ENCODE data around the gene PADI2.

The PADI2 gene

DNA sequence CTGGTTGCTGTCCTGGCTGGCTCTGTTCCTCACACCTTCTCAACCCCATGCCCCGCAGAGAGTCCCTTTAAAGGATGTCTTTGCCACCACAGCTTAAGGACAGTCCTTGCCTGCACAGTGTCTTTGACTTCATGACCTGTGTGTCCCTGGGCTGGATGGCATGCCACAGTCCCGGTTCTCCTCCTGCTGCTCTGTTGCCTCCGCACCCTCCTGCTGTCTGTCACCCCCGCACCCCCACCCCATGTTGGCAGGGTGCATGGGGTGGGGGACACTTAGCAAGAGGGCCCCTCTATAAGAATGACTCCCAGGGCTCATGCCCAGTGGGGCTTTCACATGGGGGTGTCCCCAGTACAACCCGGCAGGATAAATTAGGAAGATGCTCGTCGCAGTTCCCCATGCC, 44.1 kb upstream of the PADI2 start:
- H3K4me3 ChIP-seq (ENCODE audit: low read depth, low read length): no peak overlapping the region
- TF ChIP-seq, protein P1, sequence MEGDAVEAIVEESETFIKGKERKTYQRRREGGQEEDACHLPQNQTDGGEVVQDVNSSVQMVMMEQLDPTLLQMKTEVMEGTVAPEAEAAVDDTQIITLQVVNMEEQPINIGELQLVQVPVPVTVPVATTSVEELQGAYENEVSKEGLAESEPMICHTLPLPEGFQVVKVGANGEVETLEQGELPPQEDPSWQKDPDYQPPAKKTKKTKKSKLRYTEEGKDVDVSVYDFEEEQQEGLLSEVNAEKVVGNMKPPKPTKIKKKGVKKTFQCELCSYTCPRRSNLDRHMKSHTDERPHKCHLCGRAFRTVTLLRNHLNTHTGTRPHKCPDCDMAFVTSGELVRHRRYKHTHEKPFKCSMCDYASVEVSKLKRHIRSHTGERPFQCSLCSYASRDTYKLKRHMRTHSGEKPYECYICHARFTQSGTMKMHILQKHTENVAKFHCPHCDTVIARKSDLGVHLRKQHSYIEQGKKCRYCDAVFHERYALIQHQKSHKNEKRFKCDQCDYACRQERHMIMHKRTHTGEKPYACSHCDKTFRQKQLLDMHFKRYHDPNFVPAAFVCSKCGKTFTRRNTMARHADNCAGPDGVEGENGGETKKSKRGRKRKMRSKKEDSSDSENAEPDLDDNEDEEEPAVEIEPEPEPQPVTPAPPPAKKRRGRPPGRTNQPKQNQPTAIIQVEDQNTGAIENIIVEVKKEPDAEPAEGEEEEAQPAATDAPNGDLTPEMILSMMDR (IDR thresholded peaks at IDR 0.05; ENCODE audit: insufficient read depth, low read depth, low read length, missing control alignments): no peak
- DNase-seq (ENCODE audit: low read depth): no peak

DNA sequence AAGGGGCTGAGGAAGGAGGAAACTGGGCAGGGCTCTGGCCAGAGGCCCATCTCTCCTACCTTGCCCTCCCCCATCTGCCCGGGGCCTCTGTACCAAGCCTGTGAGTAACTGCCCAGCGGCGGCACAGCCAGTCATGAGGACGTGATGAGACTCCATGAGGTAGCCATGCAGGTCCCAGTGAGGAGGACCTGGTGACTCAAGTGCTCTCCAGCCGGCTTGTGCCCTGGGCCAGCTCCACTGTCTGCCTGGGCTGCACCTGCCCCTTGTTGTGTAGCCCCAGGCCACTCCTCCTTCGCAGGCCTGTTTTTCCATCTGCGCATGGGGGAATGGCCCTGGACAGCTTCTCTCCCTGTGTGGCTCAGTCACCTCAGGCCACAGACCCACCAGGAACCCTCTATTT, 43.7 kb upstream of the PADI2 start:
- TF ChIP-seq, protein P1 (IDR thresholded peaks at IDR 0.05; ENCODE audit: insufficient read depth, low read depth, low read length, missing control alignments): no peak

DNA sequence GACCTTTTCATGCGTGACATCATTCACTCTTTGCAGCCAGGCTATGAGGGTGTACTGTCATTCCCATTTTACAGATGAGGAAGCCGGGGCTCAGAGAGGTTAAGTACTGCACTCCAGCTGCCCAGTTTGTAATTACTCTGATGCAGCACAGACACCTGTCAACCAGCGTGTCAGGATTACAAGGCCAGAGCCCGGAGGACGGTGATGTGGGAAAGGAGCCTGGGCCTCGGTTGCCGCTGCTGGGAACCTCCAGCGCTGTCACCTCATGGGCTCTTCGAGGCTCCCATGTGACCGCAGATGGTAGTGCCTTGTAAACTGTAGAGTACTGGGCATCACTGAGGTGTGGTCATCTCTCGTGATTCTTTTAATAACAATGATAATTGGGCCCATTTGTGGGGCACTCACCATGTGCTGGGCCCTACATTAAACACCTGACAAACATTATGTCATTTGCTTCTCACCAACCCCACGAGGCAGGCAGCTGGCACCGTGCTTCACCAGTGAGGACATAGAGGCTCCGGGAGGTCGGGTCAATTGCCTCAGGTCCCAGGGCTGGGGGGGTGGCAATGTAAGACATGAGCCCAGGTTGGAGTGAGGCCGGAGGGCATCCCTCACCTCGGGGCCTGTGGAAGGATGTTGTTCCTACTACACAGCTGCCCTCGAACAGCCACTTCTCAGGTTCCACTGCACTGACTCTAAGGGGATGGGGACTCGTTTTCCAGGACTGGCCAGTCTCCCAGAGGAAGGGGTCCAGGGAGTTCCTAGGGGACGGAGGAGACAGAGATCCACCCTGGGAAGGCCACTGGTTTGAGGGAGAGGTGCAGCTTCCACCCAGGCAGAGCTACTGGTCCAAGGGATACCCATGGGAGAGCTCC, 42.9 kb upstream of the PADI2 start:
- no peak for DNase-seq (ENCODE audit: low read depth)
- no peak overlapping the region for H3K4me3 ChIP-seq (ENCODE audit: low read depth, low read length)

More for the DNA sequence above, 43.7 kb upstream of the PADI2 start:
- DNase-seq (ENCODE audit: low read depth): no peak
- no peak overlapping the region for H3K4me3 ChIP-seq (ENCODE audit: low read depth, low read length)

DNA sequence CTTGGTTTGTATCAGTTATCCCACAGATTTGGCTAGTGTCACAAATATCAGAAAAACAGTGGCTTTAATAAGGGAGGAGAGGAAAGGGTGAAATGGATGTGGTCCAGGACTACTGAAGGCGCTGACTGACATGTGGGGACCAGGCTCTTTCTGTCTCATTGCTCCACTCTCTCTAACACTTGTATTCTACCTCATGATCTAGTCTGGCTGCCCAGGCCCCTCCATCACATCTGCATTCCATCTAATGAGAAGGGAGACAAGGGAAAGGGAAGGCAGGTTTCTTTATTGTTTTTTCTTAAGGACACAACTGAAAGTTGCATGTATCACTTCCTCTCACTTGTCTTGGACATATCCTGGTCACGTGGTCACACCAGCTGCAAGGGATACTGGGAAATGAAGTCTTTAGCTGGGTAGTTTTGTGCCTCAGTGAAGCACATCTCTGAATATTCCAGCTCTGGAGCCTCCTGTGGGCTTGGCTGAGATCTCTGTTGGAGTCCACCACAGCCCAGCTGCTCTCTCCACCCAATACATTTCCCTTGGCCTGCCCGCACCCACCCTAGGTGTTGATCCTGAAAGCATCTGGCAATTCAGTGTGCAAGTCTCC, 42.0 kb upstream of the PADI2 start:
- TF ChIP-seq, protein P1 (IDR thresholded peaks at IDR 0.05; ENCODE audit: insufficient read depth, low read depth, low read length, missing control alignments): no peak
- H3K4me3 ChIP-seq (ENCODE audit: low read depth, low read length): no peak overlapping the region
- DNase-seq (ENCODE audit: low read depth): peak; percentile 50

More for the DNA sequence above, 42.9 kb upstream of the PADI2 start:
- TF ChIP-seq, protein P1 (IDR thresholded peaks at IDR 0.05; ENCODE audit: insufficient read depth, low read depth, low read length, missing control alignments): no peak

DNA sequence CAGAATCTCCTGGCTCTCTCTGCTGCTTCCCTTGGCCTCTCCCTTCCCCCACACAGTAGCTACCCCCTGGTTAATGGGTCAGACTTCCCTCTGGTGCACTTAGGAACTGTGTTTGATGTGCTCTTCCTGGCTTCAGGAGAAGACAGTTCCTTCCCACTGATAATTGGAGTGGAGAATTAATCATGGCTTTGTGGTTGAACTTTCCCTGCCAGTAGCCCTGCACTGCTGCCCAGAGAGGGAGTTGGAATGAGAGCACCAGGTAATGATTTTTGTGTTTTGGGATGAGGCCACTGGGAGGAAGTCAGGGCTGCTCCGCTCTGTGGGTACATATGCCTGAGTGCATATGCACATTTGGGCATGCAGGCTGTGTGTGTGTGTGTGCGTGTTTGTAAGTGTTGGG, 39.7 kb upstream of the PADI2 start:
- TF ChIP-seq, protein P1 (IDR thresholded peaks at IDR 0.05; ENCODE audit: insufficient read depth, low read depth, low read length, missing control alignments): no peak
- H3K4me3 ChIP-seq (ENCODE audit: low read depth, low read length): no peak overlapping the region
- no peak for DNase-seq (ENCODE audit: low read depth)

DNA sequence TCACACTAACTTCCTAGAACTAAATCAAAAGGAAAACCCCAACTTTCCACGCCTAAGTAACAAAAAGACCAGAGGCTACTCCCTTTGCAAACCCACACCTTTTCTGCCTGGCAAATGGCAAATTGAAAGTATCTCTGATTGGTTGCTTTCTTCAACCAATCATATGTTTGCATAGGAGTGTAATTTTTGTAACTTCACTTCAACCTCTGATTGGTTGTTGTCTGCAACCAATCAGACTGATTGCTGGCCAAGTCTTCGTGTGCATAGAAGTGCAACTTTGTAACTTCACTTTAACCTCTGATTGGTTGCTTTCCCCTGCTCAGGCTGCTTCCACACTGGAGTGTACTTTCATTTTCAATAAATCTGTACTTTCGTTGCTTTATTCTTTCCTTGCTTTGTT, 36.9 kb upstream of the PADI2 start:
- peak; percentile 70 for DNase-seq (ENCODE audit: low read depth)
- no peak overlapping the region for H3K4me3 ChIP-seq (ENCODE audit: low read depth, low read length)
- TF ChIP-seq, protein P1 (IDR thresholded peaks at IDR 0.05; ENCODE audit: insufficient read depth, low read depth, low read length, missing control alignments): no peak

Measured in GM12865 (cell line).